Cerebellar cortex (tissue), 1 donor: Measurements from ENCODE around the gene HMCN2.
"Not testable (repeated sequence)": the region's sequence is repeated elsewhere in the genome, so short reads cannot be mapped to it uniquely, and the experiment has no call there.

Experiments used
- DNase-seq: peaks from one replicate; pipeline ENCODE4 v3.0.0-alpha.2; 2015; ENCODE audit warnings: low spot score

Gene HMCN2

GRCh38 chr9:130330202-130330862 is 64.8 kb downstream of the HMCN2 start:
- DNase-seq: no peak

GRCh38 chr9:130331061-130331460 is 65.5 kb downstream of the HMCN2 start:
- DNase-seq: no peak

GRCh38 chr9:130331573-130331972 is 66.0 kb downstream of the HMCN2 start:
- DNase-seq: no peak

- no peak for DNase-seq
These were observed 66.9 kb downstream of the HMCN2 start for GRCh38 chr9:130332384-130332926.

GRCh38 chr9:130333041-130333711 is 67.6 kb downstream of the HMCN2 start:
- DNase-seq: no peak

GRCh38 chr9:130333712-130334062 is 68.1 kb downstream of the HMCN2 start:
- DNase-seq: no peak

GRCh38 chr9:130334915-130335314 is 69.4 kb downstream of the HMCN2 start:
- no peak for DNase-seq

- DNase-seq: no peak
These were observed 70.6 kb downstream of the HMCN2 start for GRCh38 chr9:130336027-130336610.

GRCh38 chr9:130336885-130337284 is 71.3 kb downstream of the HMCN2 start:
- no peak for DNase-seq

GRCh38 chr9:130337318-130337717 is 71.8 kb downstream of the HMCN2 start:
- DNase-seq: no peak

- DNase-seq: no peak
These were observed 72.3 kb downstream of the HMCN2 start for GRCh38 chr9:130337784-130338380.

GRCh38 chr9:130338891-130339290 is 73.3 kb downstream of the HMCN2 start:
- not testable (repeated sequence) for DNase-seq

- no peak for DNase-seq
These were observed 73.7 kb downstream of the HMCN2 start for GRCh38 chr9:130339306-130339705.

- DNase-seq: no peak
These were observed 74.5 kb downstream of the HMCN2 start for GRCh38 chr9:130340011-130340410.

GRCh38 chr9:130340557-130340956 is 75.0 kb downstream of the HMCN2 start:
- not testable (repeated sequence) for DNase-seq

- no peak for DNase-seq
These were observed 75.6 kb downstream of the HMCN2 start for GRCh38 chr9:130341128-130341527.

GRCh38 chr9:130341839-130342713 is 76.5 kb downstream of the HMCN2 start:
- no peak for DNase-seq

- no peak for DNase-seq
These were observed 77.1 kb downstream of the HMCN2 start for GRCh38 chr9:130342714-130343085.

- peak; percentile 9 for DNase-seq
These were observed 77.9 kb downstream of the HMCN2 start for GRCh38 chr9:130343445-130343918.

- DNase-seq: no peak
These were observed 78.8 kb downstream of the HMCN2 start for GRCh38 chr9:130344366-130344765.

- DNase-seq: no peak
These were observed 79.7 kb downstream of the HMCN2 start for GRCh38 chr9:130345009-130345896.
